ENCODE results near the gene RAPGEF1.

The RAPGEF1 gene

GRCh38 chr9:131621551-131622358 lies 118.1 kb downstream of the RAPGEF1 start:
- DNase-seq, result no peak

DNA sequence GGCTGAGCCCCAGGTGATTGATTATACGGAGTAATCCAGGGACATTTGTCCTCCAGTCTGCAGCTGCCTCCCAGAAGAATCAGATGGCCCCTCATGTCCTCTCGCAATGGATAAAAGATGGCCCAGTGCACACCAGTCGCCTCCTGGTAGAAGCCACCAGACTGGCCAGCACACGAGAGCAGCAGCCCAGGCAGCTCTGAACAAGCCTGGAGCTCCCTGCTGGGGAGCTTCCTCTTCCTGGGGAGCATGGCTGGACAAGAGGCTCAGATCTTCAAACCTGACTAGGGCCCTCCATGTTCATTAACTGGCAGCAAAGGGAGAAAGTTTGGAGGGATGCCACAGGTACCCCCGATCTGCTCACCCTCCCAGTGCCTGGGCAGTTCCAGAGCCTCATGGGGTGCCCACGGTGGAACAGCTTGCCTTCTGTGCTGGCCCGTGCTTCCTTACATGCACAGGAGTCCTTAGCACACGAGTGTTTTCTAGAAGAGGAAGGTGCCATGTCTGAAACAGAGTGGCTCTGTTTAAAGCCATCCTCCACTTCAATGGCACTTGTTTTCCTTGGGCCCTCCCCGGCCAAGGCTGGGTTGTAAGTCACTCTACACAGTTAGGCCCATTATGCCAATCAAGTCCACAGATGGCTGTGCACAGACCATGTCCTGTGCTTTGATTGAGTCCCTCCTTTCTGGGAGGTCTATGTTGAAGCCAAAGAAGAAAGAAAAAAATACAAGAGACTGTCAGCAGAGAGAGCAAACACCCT lies 118.9 kb downstream of the RAPGEF1 start:
- no peak for DNase-seq

DNA sequence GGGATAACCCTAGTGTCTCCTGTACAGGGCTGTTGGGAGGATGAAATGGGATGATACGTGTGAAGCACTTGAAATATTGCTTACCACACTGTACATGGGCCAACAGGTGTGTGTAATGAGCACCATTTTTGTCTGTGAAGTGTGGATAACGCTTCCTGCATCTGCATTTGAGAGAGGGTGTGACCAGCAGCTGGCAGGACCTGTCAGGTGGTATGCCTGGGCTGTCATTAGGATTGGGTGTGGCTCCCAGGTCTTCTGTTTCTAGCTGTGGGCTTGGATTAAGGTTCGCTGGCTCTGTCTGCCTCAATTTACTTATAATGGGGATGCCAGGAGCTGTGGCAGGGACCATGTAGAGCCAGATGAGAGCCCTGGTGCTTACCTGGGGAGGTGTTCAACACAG lies 120.2 kb downstream of the RAPGEF1 start:
- DNase-seq, result no peak

DNA sequence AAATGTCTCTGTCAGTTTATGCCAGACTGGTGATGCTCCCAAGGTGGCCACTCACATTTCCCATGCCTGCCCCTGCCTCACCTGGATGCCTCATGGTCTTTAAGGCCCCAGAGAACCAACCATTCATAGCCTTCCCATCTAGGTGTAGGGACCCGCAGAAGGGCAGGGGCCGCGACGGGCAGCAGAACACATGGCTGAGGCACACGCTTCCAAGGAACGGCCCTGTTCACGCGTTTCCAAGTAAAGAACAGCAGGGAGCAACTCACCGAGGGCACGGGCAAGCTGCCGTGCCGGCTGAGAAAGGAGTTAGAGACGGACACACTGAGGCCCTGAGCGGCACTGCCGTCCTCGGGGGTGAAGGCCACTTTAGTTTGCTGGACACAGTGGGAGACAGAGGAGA lies 121.1 kb downstream of the RAPGEF1 start:
- DNase-seq, result no peak

DNA sequence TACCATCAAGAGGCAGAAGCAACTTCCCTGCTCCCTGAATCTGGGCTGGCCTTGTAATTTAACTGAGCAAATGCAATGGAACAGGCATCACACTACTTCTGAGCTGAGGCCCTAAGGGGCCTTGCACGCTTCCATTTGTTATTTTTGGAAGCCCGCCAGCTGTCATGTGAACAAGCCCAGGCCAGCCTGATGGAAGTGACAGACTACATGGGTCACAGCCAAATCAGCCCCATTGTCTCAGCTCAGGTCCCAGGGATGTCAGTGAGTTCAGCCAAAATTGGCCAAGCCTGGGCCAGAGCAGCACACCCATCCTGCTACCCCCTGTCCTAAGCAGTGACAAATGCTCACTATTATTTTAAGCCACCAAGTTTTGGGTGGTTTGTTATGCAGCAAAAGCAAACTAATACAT lies 121.8 kb downstream of the RAPGEF1 start:
- DNase-seq, result peak; percentile 42

DNA sequence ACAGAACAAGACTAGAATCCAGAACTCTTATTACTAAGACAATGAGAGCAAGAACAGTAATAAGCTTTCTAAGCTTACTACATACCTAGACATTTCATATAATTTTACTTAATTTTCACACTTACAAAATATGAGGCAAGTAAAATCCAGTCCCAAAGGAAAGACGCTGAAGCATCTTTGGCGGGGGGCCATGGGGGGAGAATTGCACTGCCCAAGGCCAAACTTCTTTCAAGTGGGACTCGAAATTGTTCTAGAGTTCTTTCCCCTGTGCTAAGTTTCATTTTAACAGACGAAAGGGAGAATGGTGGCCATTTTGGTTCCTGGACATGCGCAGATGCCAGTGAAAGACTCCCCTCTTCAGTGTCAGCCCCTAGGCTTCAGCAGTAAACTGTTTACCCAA lies 122.3 kb downstream of the RAPGEF1 start:
- DNase-seq, result no peak

- DNase-seq, result no peak
These were observed 122.8 kb downstream of the RAPGEF1 start for GRCh38 chr9:131616983-131617604.

GRCh38 chr9:131614340-131614915 lies 125.4 kb downstream of the RAPGEF1 start:
- no peak for DNase-seq

DNA sequence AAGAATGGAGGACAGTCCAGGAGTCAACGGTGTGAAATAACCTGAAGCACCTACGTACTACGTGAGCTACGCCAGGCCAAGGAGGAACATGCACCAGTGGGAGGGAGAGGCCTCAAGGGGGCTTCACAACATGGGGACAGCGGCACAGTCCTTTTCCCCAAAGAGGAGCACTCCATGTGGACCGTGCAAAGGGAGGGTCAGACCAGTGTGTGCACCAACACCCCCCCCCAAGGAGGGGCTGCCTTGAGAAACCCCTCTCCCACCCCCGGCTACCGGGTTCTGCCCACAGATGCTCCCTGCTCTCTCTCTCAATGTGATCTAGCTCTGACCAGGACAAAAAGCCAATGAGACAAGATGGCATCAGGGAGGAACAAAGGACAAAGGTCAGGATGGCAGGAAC lies 126.0 kb downstream of the RAPGEF1 start:
- no peak for DNase-seq

DNA sequence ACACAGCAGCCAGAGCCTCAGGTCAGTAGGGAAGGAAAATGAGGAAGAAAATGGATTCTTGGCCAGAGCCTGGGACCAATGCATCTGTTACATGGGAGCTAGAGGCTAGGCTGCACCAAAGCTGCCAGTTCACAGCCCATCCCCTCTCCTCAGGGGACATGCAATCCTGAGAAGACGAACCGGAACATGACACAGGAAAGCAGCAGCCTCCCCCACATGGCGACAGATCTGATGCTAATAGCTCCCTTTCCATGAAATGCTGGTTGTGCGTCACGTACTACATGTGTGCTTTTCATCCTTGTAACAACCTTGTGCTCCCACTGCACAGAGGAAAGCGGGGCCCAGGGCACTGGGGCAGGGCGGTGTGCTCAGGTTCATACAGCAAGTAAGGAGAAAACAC lies 127.0 kb downstream of the RAPGEF1 start:
- DNase-seq, result no peak

DNA sequence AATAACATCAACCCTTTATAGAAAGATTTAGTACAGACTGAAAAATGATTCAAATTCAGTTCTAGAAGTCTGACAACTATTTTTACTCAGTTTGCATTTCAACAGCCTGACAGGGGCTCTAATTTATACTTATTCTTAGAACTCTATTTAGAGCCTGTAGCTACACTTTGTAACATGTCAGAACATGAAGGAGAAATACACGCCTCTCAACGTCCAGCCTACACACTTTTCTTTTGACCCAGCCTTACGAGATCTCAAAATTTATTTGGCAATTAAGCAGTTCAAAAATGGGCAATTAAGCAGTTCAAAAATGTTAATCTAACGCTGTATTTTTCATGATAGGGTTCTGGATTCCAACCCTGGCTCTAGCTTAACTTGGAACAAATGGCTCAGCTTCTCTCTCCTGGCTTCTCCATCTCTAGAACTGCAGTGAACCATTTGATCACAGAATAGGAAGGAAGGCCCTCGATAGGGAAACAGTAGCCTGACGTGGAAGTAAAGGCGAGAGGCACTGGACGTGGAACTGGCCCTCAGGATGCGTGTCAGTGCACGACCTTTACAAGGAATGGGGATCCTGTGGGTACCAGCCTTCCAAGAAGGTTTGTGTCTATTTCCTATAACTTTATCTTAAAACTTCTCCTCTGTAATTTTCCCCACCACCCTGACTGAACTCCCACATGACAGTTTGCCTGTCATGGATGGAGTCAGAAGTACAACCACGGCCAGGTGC lies 128.1 kb downstream of the RAPGEF1 start:
- no peak for DNase-seq

- no peak for DNase-seq
These were observed 129.6 kb downstream of the RAPGEF1 start for GRCh38 chr9:131610231-131610761.

DNA sequence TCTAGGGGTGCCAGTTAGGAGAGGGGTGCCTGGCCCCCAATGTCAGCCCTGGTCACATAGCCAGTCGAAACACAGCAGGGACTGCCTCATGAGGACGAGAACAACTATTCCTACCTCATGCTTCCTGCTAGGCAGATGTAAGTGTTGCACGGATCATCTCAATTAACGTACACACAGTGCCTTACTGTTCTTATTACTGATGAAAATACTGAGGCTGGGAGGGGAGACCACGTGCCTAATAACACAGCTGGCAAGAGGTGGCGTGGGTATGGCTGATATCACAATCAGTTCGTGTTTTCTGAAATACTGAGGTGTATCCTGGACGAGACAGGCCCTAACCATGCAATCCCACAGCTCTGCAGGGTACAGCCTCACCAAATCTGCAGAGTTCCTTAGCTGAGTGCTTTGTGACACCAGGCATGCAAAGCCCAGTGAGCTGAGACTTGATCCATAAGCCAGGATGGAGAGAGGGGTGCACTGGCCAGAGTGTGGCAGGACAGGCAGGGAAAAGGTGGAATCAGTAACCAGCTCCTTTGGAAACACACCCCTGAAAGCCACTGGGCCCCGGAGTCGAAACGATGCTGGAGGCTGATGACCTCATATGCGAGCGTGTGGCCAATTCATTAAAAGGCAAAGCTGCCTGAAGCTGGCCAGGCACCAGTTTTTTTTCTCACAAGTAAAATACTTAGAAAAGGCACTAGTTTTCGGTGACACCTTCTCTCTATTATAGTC lies 130.6 kb downstream of the RAPGEF1 start:
- DNase-seq, result no peak

GRCh38 chr9:131608493-131609037 lies 131.3 kb downstream of the RAPGEF1 start:
- no peak for DNase-seq

DNA sequence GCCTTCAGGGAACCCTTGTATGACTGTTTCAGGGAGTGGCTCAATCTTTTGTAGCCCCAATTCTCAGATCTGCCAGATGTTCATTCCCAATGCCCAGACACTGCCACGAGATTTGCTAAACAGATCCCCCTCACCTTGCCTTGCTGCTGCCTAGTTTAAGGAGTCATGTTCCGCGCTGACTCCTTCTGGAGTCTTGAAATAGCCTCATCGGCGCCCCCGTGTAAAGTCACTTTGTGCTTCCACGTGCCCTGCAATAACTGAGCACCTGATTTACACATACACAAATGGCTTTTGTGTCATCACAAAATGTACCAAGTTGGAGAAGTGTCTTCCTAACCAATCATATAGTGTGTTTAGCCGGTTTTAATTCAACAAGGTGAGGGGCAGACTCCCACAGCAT lies 132.3 kb downstream of the RAPGEF1 start:
- no peak for DNase-seq

GRCh38 chr9:131606896-131607567 lies 132.8 kb downstream of the RAPGEF1 start:
- no peak for DNase-seq

DNA sequence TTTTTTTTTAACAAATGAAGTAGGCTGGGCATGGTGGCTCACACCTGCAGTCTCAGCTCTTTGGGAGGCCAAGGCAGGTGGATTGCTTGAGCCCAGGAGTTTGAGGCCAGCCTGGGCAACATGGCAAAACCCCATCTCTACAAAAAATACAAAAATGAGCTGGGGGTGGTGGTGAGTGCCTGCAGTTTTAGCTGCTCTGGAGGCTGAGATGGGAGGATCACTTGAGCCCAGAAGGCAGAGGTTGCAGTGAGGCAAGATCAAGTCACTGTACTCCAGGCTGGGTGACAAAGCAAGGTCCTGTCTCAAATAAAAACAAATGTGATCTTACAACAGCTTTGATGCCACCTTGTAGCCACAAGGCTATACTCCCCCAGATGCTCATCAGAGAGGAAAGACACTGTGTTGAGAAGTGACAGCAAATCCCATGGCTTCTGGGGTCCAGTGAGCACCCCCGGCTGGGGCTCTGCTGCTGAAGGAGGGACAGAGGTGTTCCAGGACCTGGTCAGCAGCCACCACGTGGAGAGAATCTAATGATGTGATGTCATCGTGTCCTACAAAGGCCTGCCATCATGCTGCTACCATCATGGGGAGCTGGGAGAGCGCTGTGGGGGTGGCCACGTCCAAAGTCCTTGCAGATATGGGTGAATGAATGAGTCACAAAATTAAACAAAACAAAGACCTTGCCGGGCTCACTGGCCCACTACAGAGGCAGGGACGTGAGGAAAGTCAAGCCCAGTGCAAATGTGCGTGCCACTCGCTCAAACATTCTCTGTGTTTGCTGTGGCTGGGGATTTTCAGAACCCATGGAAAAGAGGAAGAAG lies 133.9 kb downstream of the RAPGEF1 start:
- DNase-seq, result no peak

DNA sequence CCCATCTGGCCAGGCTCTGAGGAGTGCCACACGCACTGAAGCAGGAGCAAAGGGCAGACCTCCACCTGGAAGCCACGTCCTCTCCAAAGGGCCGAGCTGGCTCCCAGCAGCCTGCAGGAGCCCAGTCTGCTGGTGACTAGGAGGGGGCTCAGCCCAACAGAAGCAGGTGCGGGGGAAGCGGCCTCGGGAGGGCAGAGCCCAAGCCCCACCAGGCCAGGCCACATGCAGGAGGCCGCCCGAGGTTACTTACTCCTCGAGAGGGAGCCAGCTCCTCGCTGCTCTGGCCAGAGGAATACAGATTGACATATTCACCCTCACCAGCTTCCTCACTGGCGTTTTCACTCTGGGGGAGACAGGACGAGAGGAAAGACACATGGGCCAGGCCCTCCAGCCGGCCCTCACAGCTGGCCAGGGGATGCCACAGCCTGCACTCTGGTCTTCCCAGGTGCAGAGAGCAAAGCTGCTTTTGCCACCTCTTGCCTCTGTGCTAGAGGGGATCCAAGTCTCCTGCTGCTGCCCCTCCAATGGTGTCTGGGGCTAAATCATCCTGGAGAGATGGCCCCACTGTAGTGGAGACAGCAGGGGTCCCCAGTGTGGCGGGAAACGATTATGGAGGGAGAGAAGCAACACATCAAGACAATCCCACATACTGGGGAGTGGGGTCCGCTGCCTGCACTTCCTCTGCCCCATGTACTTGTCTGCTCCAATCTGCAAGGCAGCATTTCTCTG lies 136.0 kb downstream of the RAPGEF1 start:
- no peak for DNase-seq

- no peak for DNase-seq
These were observed 136.7 kb downstream of the RAPGEF1 start for GRCh38 chr9:131603199-131603598.
